HepG2 (cell line): ENCODE data around the gene LBX2. TPM values are rescaled to one million over a fixed set of nuclear protein-coding genes. Genes with fewer than 3 reads are reported as not detected.

Source experiments
- CHCHD3 ChIP-seq: sonication (generic); formaldehyde crosslinking; IDR thresholded peaks from 2 replicates; pipeline ENCODE4 v1.8.0; 2022; ENCODE audit warnings: mild to moderate bottlenecking, missing genetic modification reagents, moderate library complexity
- IRF2 ChIP-seq: IDR thresholded peaks from 2 replicates; pipeline ENCODE4 v1.6.1; 2018; ENCODE audit warnings: missing genetic modification reagents, missing compliant biosample characterization
- MTF1 ChIP-seq: sonication (generic); formaldehyde crosslinking; IDR thresholded peaks from 2 replicates; pipeline ENCODE4 v1.5.0; 2020; ENCODE audit warnings: missing genetic modification reagents
- MYPOP ChIP-seq: sonication (generic); formaldehyde crosslinking; IDR thresholded peaks from 2 replicates; pipeline ENCODE4 v1.8.1; 2023; ENCODE audit warnings: mild to moderate bottlenecking, moderate library complexity, missing genetic modification reagents
- NR2F2 ChIP-seq: IDR thresholded peaks from 2 replicates; pipeline ENCODE4 v1.6.1; 2012; ENCODE audit warnings: low read depth, inconsistent platforms, borderline replicate concordance
- ONECUT2 ChIP-seq: sonication (generic); formaldehyde crosslinking; IDR thresholded peaks from 2 replicates; pipeline ENCODE4 v1.4.0; 2020; ENCODE audit warnings: missing genetic modification reagents
- POLR2A ChIP-seq, 2 experiments: IDR thresholded peaks; 2 replicates each; pipeline ENCODE4 v1.6.1; 2011; ENCODE audit warnings: low read depth in 2 of 2, low read length in 2 of 2, mild to moderate bottlenecking in 1 of 2, moderate library complexity in 1 of 2; ENCODE audit not compliant: insufficient read depth in 1 of 2
- POLR2AphosphoS5 ChIP-seq: IDR thresholded peaks from 2 replicates; pipeline ENCODE4 v1.6.1; 2012; ENCODE audit warnings: low read depth, low read length
- RAD21 ChIP-seq: fragments of 450-650 bp; formaldehyde crosslinking; IDR thresholded peaks from 2 replicates; pipeline ENCODE4 v1.5.0; 2020; ENCODE audit warnings: mild to moderate bottlenecking
- RBM39 ChIP-seq: fragments of 200-400 bp; formaldehyde crosslinking; IDR thresholded peaks from one replicate; pipeline ENCODE4 v1.6.1; 2018; ENCODE audit warnings: antibody characterized with exemption, mild to moderate bottlenecking, low read depth, low read length; ENCODE audit not compliant: poor library complexity, severe bottlenecking
- REST ChIP-seq, 2 experiments: IDR thresholded peaks; 2 replicates each; pipeline ENCODE4 v1.6.1; 2011 to 2012; ENCODE audit warnings: low read length in 2 of 2, borderline replicate concordance in 1 of 2, low read depth in 1 of 2, mild to moderate bottlenecking in 1 of 2, moderate library complexity in 1 of 2
- SIN3A ChIP-seq: IDR thresholded peaks from 2 replicates; pipeline ENCODE4 v1.6.1; 2011; ENCODE audit warnings: low read depth, mild to moderate bottlenecking, control low read depth, low read length, borderline replicate concordance
- SRSF4 ChIP-seq: fragments of 200-400 bp; formaldehyde crosslinking; IDR thresholded peaks from one replicate; pipeline ENCODE4 v1.6.1; 2018; ENCODE audit warnings: mild to moderate bottlenecking, low read depth, low read length, moderate library complexity; ENCODE audit not compliant: poor library complexity, severe bottlenecking
- TBP ChIP-seq: sonication (generic); formaldehyde crosslinking; IDR thresholded peaks from 2 replicates; pipeline ENCODE4 v1.5.0; 2020; ENCODE audit warnings: missing genetic modification reagents
- ZNF234 ChIP-seq: sonication (generic); formaldehyde crosslinking; conservative IDR thresholded peaks from 2 replicates; pipeline ENCODE4 v1.5.1; 2020; ENCODE audit warnings: mild to moderate bottlenecking, missing genetic modification reagents
- ZNF337 ChIP-seq: sonication (generic); formaldehyde crosslinking; IDR thresholded peaks from 2 replicates; pipeline ENCODE4 v1.5.1; 2020; ENCODE audit warnings: missing genetic modification reagents, low read depth, mild to moderate bottlenecking, borderline replicate concordance
- ZNF451 ChIP-seq: sonication (generic); formaldehyde crosslinking; IDR thresholded peaks from 2 replicates; pipeline ENCODE4 v1.5.0; 2020; ENCODE audit warnings: mild to moderate bottlenecking, missing genetic modification reagents
- ZNF460 ChIP-seq: sonication (generic); formaldehyde crosslinking; IDR thresholded peaks from 2 replicates; pipeline ENCODE4 v1.5.1; 2020; ENCODE audit warnings: missing genetic modification reagents, mild to moderate bottlenecking, borderline replicate concordance
- ZNF513 ChIP-seq: sonication (generic); formaldehyde crosslinking; conservative IDR thresholded peaks from 2 replicates; pipeline ENCODE4 v1.5.0; 2020; ENCODE audit warnings: missing genetic modification reagents
- ZNF569 ChIP-seq: sonication (generic); formaldehyde crosslinking; IDR thresholded peaks from 2 replicates; pipeline ENCODE4 v1.5.0; 2020; ENCODE audit warnings: mild to moderate bottlenecking, missing genetic modification reagents, moderate library complexity, borderline replicate concordance
- ZNF790 ChIP-seq: sonication (generic); formaldehyde crosslinking; IDR thresholded peaks from 2 replicates; pipeline ENCODE4 v1.8.0; 2022; ENCODE audit warnings: missing genetic modification reagents, mild to moderate bottlenecking, borderline replicate concordance
- ZNF878 ChIP-seq: sonication (generic); formaldehyde crosslinking; IDR thresholded peaks from 2 replicates; pipeline ENCODE4 v1.8.1; 2023; ENCODE audit warnings: mild to moderate bottlenecking, missing genetic modification reagents, moderate library complexity
- ZZZ3 ChIP-seq: sonication (generic); formaldehyde crosslinking; IDR thresholded peaks from 2 replicates; pipeline ENCODE4 v1.4.0; 2020; ENCODE audit warnings: missing genetic modification reagents, mild to moderate bottlenecking, borderline replicate concordance
- polyA plus RNA-seq, 8 experiments: library from polyadenylated mRNA; depleted of rRNA in 3 of 8; stranded (reverse) in 7 of 8; unstranded in 1 of 8; fragments of >200 nt; fragmentation: Illumina TruSeq in 4 of 8; extraction: Trizol in 4 of 8; gene quantifications; 2 replicates each; pipeline versions ENCODE4 v1.2.1 to v1.2.3, GENCODE V29; 2011 to 2016; ENCODE audit warnings: low read depth in 4 of 8, missing spikeins in 1 of 8, mixed read lengths in 1 of 8; ENCODE audit not compliant: insufficient read depth in 1 of 8
- total RNA-seq, 5 experiments: library from RNA; depleted of rRNA; stranded (reverse); fragments of >200 nt; fragmentation: Illumina TruSeq; extraction: Trizol; gene quantifications; 2 replicates each; pipeline ENCODE4 v1.2.3, GENCODE V29; 2016; ENCODE audit warnings: low read depth in 1 of 5

Gene LBX2
- total and polyA plus RNA-seq, 2 of the 13 experiments (the other 11 are each of a cell fraction or from before 2014, with no cell fraction given), result 6.4 to 8.1 TPM

GRCh38 chr2:74507926-74508520, 8.6 kb upstream of the LBX2 start (continued):
- TF ChIP-seq SRSF4, result no peak
- no peak for TF ChIP-seq ZNF460
- TF ChIP-seq ZNF337 (CRISPR knock-in tag), result 0 out of 2 replicates have a peak, but pooled peaks have one; percentile 4
- no peak for TF ChIP-seq TBP (CRISPR knock-in tag)
- no peak for TF ChIP-seq RBM39
- TF ChIP-seq ZNF451 (CRISPR knock-in tag), result no peak
- TF ChIP-seq ZNF569 (CRISPR knock-in tag), result no peak
- TF ChIP-seq ZNF234 (CRISPR knock-in tag), result no peak
- no peak for TF ChIP-seq ZZZ3 (CRISPR knock-in tag)
- no peak for TF ChIP-seq ZNF513
- TF ChIP-seq ONECUT2 (CRISPR knock-in tag), result no peak
- no peak for TF ChIP-seq POLR2A (IDR thresholded peaks at IDR 0.05; ENCODE audit: insufficient read depth in 1 of 2, low read depth in 2 of 2, low read length in 2 of 2)
- no peak for TF ChIP-seq RAD21
- TF ChIP-seq ZNF878, result no peak
- TF ChIP-seq ZNF790 (CRISPR knock-in tag), result no peak
- no peak for TF ChIP-seq MTF1
- no peak for TF ChIP-seq REST (IDR thresholded peaks at IDR 0.05; ENCODE audit: borderline replicate concordance in 1 of 2, low read depth in 1 of 2, low read length in 2 of 2)
- no peak for TF ChIP-seq SIN3A
- TF ChIP-seq MYPOP, result no peak
- no peak for TF ChIP-seq IRF2
- TF ChIP-seq CHCHD3 (CRISPR knock-in tag), result no peak
- TF ChIP-seq POLR2AphosphoS5, result no peak; the same call in 1 of the 2 replicates
- TF ChIP-seq NR2F2, result no peak
